A673 (cell line): ENCODE results near the gene APOC1.

Experiments
- EZH2 ChIP-seq: fragments of 200-600 bp; sonication (generic); IDR thresholded peaks from 2 replicates; pipeline ENCODE4 v1.6.1; 2017; ENCODE audit warnings: borderline replicate concordance, low read depth, mild to moderate bottlenecking, mixed read lengths, antibody characterized with exemption, low read length; ENCODE audit not compliant: poor library complexity, severe bottlenecking
- TF ChIP-seq, protein P1 (sequence below): fragments of 300-800, 200-600 bp; sonication (generic); conservative IDR thresholded peaks from 2 replicates; pipeline ENCODE4 v1.5.1; 2017; ENCODE audit warnings: low read depth, mild to moderate bottlenecking, antibody characterized with exemption, low read length, moderate library complexity, mixed read lengths

DNA sequence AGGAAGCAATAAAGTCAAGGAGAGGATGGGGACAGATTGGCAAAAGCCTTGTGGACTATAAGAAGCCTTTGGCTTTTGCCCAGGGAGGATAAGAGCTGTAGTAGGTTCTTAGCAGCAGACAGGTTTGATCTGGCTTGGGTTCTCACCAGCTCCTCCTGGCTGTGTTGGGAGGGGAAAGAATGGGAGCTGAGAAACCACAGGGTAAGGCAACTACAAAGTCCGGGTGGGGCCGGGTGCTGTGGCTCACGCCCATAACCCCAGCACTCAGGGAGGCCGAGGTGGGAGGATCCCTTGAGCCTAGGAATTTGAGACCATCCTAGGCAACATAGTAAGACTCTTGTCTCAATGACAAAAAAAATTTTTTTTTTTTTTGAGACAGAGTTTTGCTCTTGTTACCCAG, 47.7 kb upstream of the APOC1 start:
- TF ChIP-seq, protein P1, sequence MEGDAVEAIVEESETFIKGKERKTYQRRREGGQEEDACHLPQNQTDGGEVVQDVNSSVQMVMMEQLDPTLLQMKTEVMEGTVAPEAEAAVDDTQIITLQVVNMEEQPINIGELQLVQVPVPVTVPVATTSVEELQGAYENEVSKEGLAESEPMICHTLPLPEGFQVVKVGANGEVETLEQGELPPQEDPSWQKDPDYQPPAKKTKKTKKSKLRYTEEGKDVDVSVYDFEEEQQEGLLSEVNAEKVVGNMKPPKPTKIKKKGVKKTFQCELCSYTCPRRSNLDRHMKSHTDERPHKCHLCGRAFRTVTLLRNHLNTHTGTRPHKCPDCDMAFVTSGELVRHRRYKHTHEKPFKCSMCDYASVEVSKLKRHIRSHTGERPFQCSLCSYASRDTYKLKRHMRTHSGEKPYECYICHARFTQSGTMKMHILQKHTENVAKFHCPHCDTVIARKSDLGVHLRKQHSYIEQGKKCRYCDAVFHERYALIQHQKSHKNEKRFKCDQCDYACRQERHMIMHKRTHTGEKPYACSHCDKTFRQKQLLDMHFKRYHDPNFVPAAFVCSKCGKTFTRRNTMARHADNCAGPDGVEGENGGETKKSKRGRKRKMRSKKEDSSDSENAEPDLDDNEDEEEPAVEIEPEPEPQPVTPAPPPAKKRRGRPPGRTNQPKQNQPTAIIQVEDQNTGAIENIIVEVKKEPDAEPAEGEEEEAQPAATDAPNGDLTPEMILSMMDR = no peak
- TF ChIP-seq EZH2 = no peak
